AG04449 (cell line): ENCODE measurements around the gene PRAMEF11.
"Not testable (repeated sequence)": the region's sequence is repeated elsewhere in the genome, so short reads cannot be mapped to it uniquely, and the experiment has no call there.

Experiments used
- CTCF ChIA-PET: fragments of 350-600 bp; formaldehyde crosslinking; extraction: SDS; loops from one replicate; lab custom pipeline; 2021; ENCODE audit warnings: antibody characterized with exemption; lab: Yijun Ruan, JAX
- POLR2A ChIA-PET: fragments of 400-600, 350-600 bp; formaldehyde crosslinking; extraction: SDS; loops from one replicate; lab custom pipeline; 2020; ENCODE audit warnings: antibody characterized with exemption, inconsistent platforms; lab: Yijun Ruan, JAX
- DNase-seq: peaks from one replicate; pipeline ENCODE4 v3.0.0-alpha.2; 2010; ENCODE audit warnings: low read depth, low spot score
- H3K4me3 ChIP-seq: 2 replicates; pipeline ENCODE4 v1.5.1; 2011; ENCODE audit warnings: low read depth, mild to moderate bottlenecking, control low read depth, low read length
- CTCF ChIP-seq: IDR thresholded peaks from one replicate; pipeline ENCODE4 v1.5.1; 2011; ENCODE audit warnings: mild to moderate bottlenecking, moderate library complexity, low read length, control low read depth, inconsistent platforms; ENCODE audit not compliant: insufficient read depth; ENCODE audit errors: missing control alignments

Gene PRAMEF11

GRCh38 chr1:12831310-12831709 lies at the start of gene PRAMEF11:
TSS of gene PRAMEF11 (minus strand) at chr1:12831410. CDS start at chr1:12828789, 2,621 bp downstream.
- DNase-seq, CTCF ChIA-PET, POLR2A ChIA-PET, H3K4me3 ChIP-seq: not testable (repeated sequence)

GRCh38 chr1:12878453-12878852 lies 47.2 kb upstream of the PRAMEF11 start:
- CTCF ChIA-PET, H3K4me3 ChIP-seq, DNase-seq, POLR2A ChIA-PET: not testable (repeated sequence)

GRCh38 chr1:12863131-12863880 lies 32.1 kb upstream of the PRAMEF11 start:
- POLR2A ChIA-PET, CTCF ChIA-PET, H3K4me3 ChIP-seq, DNase-seq: not testable (repeated sequence)

GRCh38 chr1:12856786-12857185 lies 25.6 kb upstream of the PRAMEF11 start, which contains the start of gene PRAMEF2:
TSS of gene PRAMEF2 (plus strand) at chr1:12857086. CDS start at chr1:12859010, 1,924 bp downstream.
- CTCF ChIA-PET, DNase-seq, H3K4me3 ChIP-seq, POLR2A ChIA-PET: not testable (repeated sequence)

GRCh38 chr1:12851779-12852178 lies 20.6 kb upstream of the PRAMEF11 start:
- ChIA-PET POLR2A (no interaction called here), CTCF (no interaction called here)
- no peak overlapping the region for H3K4me3 ChIP-seq
- no peak for DNase-seq
- TF ChIP-seq CTCF, result no peak

GRCh38 chr1:12848620-12849019 lies 17.4 kb upstream of the PRAMEF11 start, which contains the start of gene HNRNPCL1:
TSS of gene HNRNPCL1 (minus strand) at chr1:12848720. CDS start at chr1:12848289, 431 bp downstream.
- DNase-seq, POLR2A ChIA-PET, H3K4me3 ChIP-seq, CTCF ChIA-PET: not testable (repeated sequence)

GRCh38 chr1:12833251-12833650 lies 2.0 kb upstream of the PRAMEF11 start:
- DNase-seq, H3K4me3 ChIP-seq, POLR2A ChIA-PET, CTCF ChIA-PET: not testable (repeated sequence)

- H3K4me3 ChIP-seq, DNase-seq, POLR2A ChIA-PET, CTCF ChIA-PET: not testable (repeated sequence)
Measured at GRCh38 chr1:12819061-12819460, 12.1 kb downstream of the PRAMEF11 start.

- POLR2A ChIA-PET, result no interaction called here
- no peak for TF ChIP-seq CTCF
- CTCF ChIA-PET, result no interaction called here
- DNase-seq, result no peak
- no peak overlapping the region for H3K4me3 ChIP-seq
Measured at GRCh38 chr1:12811409-12811784, 19.8 kb downstream of the PRAMEF11 start.

- TF ChIP-seq CTCF, result no peak
- POLR2A ChIA-PET, result no interaction called here
- H3K4me3 ChIP-seq, result no peak overlapping the region
- CTCF ChIA-PET, result no interaction called here
- DNase-seq, result no peak
Measured at GRCh38 chr1:12810691-12811408, 20.4 kb downstream of the PRAMEF11 start.
